ENCODE results near the gene ARFGAP3.

GRCh38 chr22:42856179-42856864 is 751 bp downstream of the ARFGAP3 start:
- TF ChIP-seq, protein P1, sequence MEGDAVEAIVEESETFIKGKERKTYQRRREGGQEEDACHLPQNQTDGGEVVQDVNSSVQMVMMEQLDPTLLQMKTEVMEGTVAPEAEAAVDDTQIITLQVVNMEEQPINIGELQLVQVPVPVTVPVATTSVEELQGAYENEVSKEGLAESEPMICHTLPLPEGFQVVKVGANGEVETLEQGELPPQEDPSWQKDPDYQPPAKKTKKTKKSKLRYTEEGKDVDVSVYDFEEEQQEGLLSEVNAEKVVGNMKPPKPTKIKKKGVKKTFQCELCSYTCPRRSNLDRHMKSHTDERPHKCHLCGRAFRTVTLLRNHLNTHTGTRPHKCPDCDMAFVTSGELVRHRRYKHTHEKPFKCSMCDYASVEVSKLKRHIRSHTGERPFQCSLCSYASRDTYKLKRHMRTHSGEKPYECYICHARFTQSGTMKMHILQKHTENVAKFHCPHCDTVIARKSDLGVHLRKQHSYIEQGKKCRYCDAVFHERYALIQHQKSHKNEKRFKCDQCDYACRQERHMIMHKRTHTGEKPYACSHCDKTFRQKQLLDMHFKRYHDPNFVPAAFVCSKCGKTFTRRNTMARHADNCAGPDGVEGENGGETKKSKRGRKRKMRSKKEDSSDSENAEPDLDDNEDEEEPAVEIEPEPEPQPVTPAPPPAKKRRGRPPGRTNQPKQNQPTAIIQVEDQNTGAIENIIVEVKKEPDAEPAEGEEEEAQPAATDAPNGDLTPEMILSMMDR (IDR thresholded peaks at IDR 0.05): no peak
- no peak for TF ChIP-seq POLR2A (IDR thresholded peaks at IDR 0.05)
